ENCODE results near the gene AGBL2.

DNA sequence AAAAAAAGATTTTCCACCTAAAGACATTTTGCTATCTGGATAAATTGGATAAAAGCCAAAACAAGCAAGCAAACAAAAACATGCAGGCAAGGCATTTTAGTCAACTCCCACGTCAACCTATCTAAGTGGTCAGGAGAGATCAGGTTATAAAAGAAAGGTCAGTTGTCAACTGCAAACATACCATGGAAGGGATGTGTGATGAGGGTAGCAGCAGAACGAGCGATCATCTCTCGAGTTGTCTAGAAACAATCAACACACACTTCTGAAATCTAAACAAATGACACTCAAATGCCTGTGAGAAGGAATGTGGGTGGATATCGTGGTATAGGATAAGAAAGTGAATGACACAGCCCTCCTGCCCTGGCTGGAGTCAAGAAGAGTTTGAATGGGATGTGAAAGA lies 83.7 kb downstream of the AGBL2 start:
- TF ChIP-seq EZH2 (IDR thresholded peaks at IDR 0.05; ENCODE audit: borderline replicate concordance, low read depth, low read length, severe bottlenecking), result no peak
- TF ChIP-seq, protein P1, sequence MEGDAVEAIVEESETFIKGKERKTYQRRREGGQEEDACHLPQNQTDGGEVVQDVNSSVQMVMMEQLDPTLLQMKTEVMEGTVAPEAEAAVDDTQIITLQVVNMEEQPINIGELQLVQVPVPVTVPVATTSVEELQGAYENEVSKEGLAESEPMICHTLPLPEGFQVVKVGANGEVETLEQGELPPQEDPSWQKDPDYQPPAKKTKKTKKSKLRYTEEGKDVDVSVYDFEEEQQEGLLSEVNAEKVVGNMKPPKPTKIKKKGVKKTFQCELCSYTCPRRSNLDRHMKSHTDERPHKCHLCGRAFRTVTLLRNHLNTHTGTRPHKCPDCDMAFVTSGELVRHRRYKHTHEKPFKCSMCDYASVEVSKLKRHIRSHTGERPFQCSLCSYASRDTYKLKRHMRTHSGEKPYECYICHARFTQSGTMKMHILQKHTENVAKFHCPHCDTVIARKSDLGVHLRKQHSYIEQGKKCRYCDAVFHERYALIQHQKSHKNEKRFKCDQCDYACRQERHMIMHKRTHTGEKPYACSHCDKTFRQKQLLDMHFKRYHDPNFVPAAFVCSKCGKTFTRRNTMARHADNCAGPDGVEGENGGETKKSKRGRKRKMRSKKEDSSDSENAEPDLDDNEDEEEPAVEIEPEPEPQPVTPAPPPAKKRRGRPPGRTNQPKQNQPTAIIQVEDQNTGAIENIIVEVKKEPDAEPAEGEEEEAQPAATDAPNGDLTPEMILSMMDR (IDR thresholded peaks at IDR 0.05; ENCODE audit: borderline replicate concordance, extremely low read depth, low read length, poor library complexity, severe bottlenecking), result no peak
